Pancreas (tissue), 10 donors: ENCODE results near the gene CALCOCO2. TPM values are rescaled to one million over a fixed set of nuclear protein-coding genes. Genes with fewer than 3 reads are reported as not detected.

ENCODE experiments used
- ATAC-seq, 4 donors: fragments of 200-7000 bp; cut with Tn5 transposase; one replicate each; pipeline versions ENCODE4 v1.8.0 to v1.9.1; 2020; ENCODE audit warnings: mild to moderate bottlenecking in 4 of 4, moderate library complexity in 4 of 4
- DNase-seq, 6 donors: peaks; one replicate each; pipeline ENCODE4 v3.0.0-alpha.2; 2020
- FAIRE-seq: peaks from 2 replicates; lab custom pipeline; 2012; peaks lifted over from hg19 to GRCh38; lab: Jason Lieb, UNC
- H3K27ac ChIP-seq, 4 donors: fragments of 200-600 bp; sonication (generic); 1 replicate in 3 of 4; 2 replicates in 1 of 4; pipeline versions ENCODE4 v1.5.0 to v1.8.0; 2020
- H3K27me3 ChIP-seq, 4 donors: fragments of 200-600 bp; one replicate each; pipeline ENCODE4 v1.8.0; 2021
- H3K36me3 ChIP-seq, 3 donors: fragments of 200-600 bp; sonication (generic) in 1 of 3; one replicate each; pipeline versions ENCODE4 v1.5.0 to v1.8.0; 2020 to 2021
- H3K4me1 ChIP-seq, 3 donors: fragments of 200-600 bp; one replicate each; pipeline ENCODE4 v1.8.0; 2021
- H3K4me3 ChIP-seq, 4 donors: fragments of 200-600 bp; sonication (generic) in 2 of 4; one replicate each; pipeline versions ENCODE4 v1.5.0 to v1.8.0; 2020 to 2021
- H3K9me3 ChIP-seq, 4 donors: fragments of 200-600 bp; one replicate each; pipeline ENCODE4 v1.8.0; 2021
- WGBS, 2 donors: extraction: QIAGEN DNeasy Blood & Tissue Kit; methylation state at CpG; one replicate each; pipeline ENCODE4 v1.1.7; 2013; 5-methylcytosine and 5-hydroxymethylcytosine counted together
- intact Hi-C, 3 donors: fragments of 100-400 bp; cut with DNase I; formaldehyde crosslinking; loops; one replicate each; pipeline versions ENCODE4 v1.11.1 to v1.14.2; 2022
- polyA plus RNA-seq, 2 donors: library from polyadenylated mRNA; stranded (reverse); fragments of 200-250 nt; gene quantifications; one replicate each; pipeline ENCODE4 v1.2.3, GENCODE V29; 2013
- total RNA-seq, 6 donors: library from RNA; stranded (reverse); fragmentation: NEBNext Ultra II Directional in 4 of 6; extraction: Animal tissue kit (Norgen Biotek cat#: 25700) in 4 of 6; gene quantifications; one replicate each; pipeline versions ENCODE4 v1.2.1 to v1.2.4, GENCODE V29; 2021 to 2023
- TF ChIP-seq, protein P1 (sequence below), 4 donors: fragments of 200-600 bp; sonication (generic) in 3 of 4; IDR thresholded peaks; one replicate each; pipeline versions ENCODE4 v1.5.0 to v1.8.0; 2021; ENCODE audit warnings: antibody characterized with exemption in 4 of 4
- donor health status: healthy with polysubstance abuse.
- donor health status: DM: no; HTN: no; CAD: no; lungs with moderate emphysema.
- donor health status: DM: no; HTN: no; CAD: no.
- donor health status: control.
- donor health status: control.
- donor health status: Bipolar disorder and iron deficiency.
- donor health status: DM: yes; HTN: yes; CAD: no.
- donor health status: DM: no; HTN: no; CAD: no.
- donor health status: DM: no; HTN: no; CAD: no.
- donor health status: DM: yes; HTN: yes; CAD: no.

Gene CALCOCO2
- total and polyA plus RNA-seq, 8 donors: 31.2 to 66.0 (median 57.4) TPM

DNA sequence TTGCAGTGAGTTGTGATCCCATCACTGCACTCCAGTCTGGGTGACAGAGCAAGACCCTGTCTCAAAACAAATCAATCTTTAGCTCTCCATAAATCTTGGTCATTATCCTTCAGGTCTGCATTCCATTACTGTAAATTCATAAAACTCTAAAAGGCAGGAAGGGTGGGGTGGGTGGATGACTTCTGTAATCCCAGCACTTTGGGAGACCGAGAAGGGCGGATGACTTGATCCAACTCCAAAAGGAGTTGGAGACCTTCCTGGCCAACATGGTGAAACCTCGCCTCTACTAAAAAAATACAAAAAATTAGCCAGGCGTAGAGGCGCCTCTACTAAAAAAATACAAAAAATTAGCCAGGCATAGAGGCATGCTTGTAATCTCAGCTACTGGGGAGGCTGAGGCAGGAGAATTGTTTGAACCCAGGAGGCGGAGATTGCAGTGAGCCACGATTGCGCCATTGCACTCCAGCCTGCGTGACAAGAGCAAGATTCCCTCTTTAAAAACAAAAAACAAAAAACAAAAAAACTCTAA, 75.2 kb downstream of the CALCOCO2 start:
- no peak overlapping the region for H3K27ac ChIP-seq
- FAIRE-seq: no peak
- TF ChIP-seq, protein P1, sequence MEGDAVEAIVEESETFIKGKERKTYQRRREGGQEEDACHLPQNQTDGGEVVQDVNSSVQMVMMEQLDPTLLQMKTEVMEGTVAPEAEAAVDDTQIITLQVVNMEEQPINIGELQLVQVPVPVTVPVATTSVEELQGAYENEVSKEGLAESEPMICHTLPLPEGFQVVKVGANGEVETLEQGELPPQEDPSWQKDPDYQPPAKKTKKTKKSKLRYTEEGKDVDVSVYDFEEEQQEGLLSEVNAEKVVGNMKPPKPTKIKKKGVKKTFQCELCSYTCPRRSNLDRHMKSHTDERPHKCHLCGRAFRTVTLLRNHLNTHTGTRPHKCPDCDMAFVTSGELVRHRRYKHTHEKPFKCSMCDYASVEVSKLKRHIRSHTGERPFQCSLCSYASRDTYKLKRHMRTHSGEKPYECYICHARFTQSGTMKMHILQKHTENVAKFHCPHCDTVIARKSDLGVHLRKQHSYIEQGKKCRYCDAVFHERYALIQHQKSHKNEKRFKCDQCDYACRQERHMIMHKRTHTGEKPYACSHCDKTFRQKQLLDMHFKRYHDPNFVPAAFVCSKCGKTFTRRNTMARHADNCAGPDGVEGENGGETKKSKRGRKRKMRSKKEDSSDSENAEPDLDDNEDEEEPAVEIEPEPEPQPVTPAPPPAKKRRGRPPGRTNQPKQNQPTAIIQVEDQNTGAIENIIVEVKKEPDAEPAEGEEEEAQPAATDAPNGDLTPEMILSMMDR (IDR thresholded peaks at IDR 0.05): no peak
- H3K4me3 ChIP-seq: no peak overlapping the region
- DNase-seq: no peak
- H3K4me1 ChIP-seq: peaks cover 3 to 20% (median 7%) of the 10 kb centered on the region in 3 donors
- intact Hi-C loops: no loop called here
- ATAC-seq: no peak
- H3K9me3 ChIP-seq: no peaks in the 10 kb centered on the region
- H3K36me3 ChIP-seq: no peaks in the 10 kb centered on the region
- WGBS, 2 donors: 79 to 84% methylated on average over 9 of the region's 9 CpGs
- no peaks in the 10 kb centered on the region for H3K27me3 ChIP-seq

DNA sequence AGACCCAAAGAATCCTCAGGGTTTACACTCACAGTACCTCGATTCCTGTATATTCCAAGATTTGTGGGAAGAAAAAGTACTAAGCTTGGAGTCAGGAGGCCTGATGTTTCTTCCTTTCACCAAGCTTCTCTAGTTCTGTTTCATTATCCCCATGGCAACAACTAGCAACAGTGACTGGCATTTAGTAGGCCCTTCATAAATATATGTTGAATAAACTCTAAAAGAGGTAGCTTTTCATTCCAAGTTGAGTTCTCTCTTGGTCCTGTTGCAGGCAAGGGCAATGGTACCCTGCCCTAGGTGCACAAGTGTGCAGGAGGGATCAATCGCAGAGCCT, 76.8 kb downstream of the CALCOCO2 start:
- Histone ChIP-seq H3K27me3 (no peaks in the 10 kb centered on the region), H3K4me3 (peak overlapping the region; percentile 78 to 97 (median 85)), H3K36me3 (no peaks in the 10 kb centered on the region), H3K9me3 (no peaks in the 10 kb centered on the region), H3K4me1 (peaks cover 3 to 25% (median 7%) of the 10 kb centered on the region in 3 donors), H3K27ac (peak overlapping the region; percentile 70 to 90 (median 87))
- intact Hi-C loops: no loop called here
- FAIRE-seq (no peak), DNase-seq (no peak), ATAC-seq (peak in 1 of 4 donors; percentile 3)
- WGBS, 2 donors: 46 to 47% methylated on average over 2 of the region's 2 CpGs
- TF ChIP-seq, protein P1 (IDR thresholded peaks at IDR 0.05): no peak

DNA sequence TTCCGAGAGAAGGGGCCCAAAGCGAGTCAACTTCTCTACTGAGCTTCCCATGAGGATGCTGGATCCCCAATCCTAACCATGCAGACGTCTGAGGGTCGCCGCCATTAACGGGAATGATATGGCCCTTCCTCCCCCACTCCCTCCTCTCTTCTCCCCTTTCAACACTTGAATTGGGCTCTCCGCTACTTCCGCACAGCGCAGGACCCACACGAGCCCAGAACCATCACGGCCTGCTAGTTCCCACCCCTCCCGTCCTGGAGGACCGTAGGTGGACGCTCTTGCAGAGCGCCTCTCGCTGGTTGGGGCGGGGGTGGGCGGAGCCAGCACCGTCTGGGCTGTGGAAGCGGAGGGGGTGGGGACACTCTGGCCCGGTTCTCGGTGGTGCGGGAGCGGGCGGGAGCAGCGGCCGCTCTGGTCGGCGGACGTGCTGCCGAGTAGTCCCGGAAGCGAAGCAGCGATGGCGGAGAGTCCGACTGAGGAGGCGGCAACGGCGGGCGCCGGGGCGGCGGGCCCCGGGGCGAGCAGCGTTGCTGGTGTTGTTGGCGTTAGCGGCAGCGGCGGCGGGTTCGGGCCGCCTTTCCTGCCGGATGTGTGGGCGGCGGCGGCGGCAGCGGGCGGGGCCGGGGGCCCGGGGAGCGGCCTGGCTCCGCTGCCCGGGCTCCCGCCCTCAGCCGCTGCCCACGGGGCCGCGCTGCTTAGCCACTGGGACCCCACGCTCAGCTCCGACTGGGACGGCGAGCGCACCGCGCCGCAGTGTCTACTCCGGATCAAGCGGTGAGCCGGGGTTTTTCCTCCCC, 77.4 kb downstream of the CALCOCO2 start, which contains the start of gene UBE2Z:
UBE2Z (plus strand) TSS at position 361 of the 797 bp plus-strand sequence; CDS start at position 458, 97 bp downstream.
- Histone ChIP-seq H3K27me3 (no peaks in the 10 kb centered on the region), H3K27ac (peak within 1 kb of the TSS; percentile 70 to 90 (median 87)), H3K9me3 (no peaks in the 10 kb centered on the region), H3K36me3 (no peaks in the 10 kb centered on the region), H3K4me3 (peak within 1 kb of the TSS; percentile 78 to 97 (median 85)), H3K4me1 (peaks cover 3 to 25% (median 7%) of the 10 kb centered on the region in 3 donors)
- ATAC-seq (peak; percentile 96 to 98 (median 98)), DNase-seq (peak; percentile 91 to 97 (median 93)), FAIRE-seq (no peak)
- TF ChIP-seq, protein P1 (IDR thresholded peaks at IDR 0.05): no peak
- 0 to 1% methylated on average over 40 to 81 of the region's 81 CpGs for WGBS, 2 donors
- intact Hi-C loops: no loop called here

DNA sequence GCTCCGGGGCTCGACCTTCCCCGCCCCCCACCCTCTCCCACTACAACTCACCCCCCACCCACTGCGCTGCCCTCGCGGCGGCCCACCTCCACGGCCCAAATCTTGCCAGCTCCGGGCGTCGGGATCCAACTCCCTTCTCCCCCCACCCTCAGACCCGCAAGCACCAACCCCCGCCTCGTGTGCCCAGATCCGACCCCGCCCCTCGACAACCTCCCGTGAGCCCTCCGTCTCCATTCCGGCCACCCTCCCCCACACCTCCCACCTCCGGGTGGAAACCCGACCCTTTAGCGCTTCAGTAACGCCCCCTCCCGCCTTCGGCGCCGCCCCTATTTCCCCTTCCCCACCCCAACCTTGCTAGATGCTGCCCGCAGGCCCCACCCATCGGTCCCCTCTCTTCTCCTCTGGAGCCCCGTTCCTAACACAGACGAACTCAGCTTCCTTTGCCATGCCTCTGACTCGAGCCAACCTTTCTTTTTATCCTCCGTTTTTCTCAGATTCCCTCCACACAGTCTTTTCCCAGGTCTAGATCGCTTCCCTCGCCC, 78.1 kb downstream of the CALCOCO2 start:
- no peaks in the 10 kb centered on the region for H3K36me3 ChIP-seq
- peak overlapping the region; percentile 70 to 90 (median 87) for H3K27ac ChIP-seq
- no peaks in the 10 kb centered on the region for H3K27me3 ChIP-seq
- 1 to 2% methylated on average over 24 to 36 of the region's 36 CpGs for WGBS, 2 donors
- ATAC-seq: peak; percentile 6 to 67 (median 56)
- DNase-seq: peak; percentile 71 to 87 (median 80)
- TF ChIP-seq, protein P1 (IDR thresholded peaks at IDR 0.05): no peak
- FAIRE-seq: no peak
- H3K9me3 ChIP-seq: no peaks in the 10 kb centered on the region
- intact Hi-C loops: no loop called here
- H3K4me1 ChIP-seq: peaks cover 3 to 25% (median 7%) of the 10 kb centered on the region in 3 donors
- H3K4me3 ChIP-seq: peak overlapping the region; percentile 78 to 97 (median 85)
